GM12872 (cell line): ENCODE data around the gene FLCN.

Source experiments
- CTCF ChIP-seq: IDR thresholded peaks from 3 replicates; pipeline ENCODE4 v1.5.1; 2011; ENCODE audit warnings: low read depth, mild to moderate bottlenecking, low read length, moderate library complexity; ENCODE audit not compliant: insufficient read depth

Gene FLCN

GRCh38 chr17:17167356-17167755, 69.6 kb downstream of the FLCN start:
- no peak for TF ChIP-seq CTCF

GRCh38 chr17:17166446-17166845, 70.5 kb downstream of the FLCN start:
- TF ChIP-seq CTCF, result no peak

GRCh38 chr17:17165666-17166308, 71.2 kb downstream of the FLCN start:
- TF ChIP-seq CTCF, result no peak

GRCh38 chr17:17164676-17165075, 72.3 kb downstream of the FLCN start:
- TF ChIP-seq CTCF, result no peak

- TF ChIP-seq CTCF, result no peak
Observed at GRCh38 chr17:17164156-17164555, 72.8 kb downstream of the FLCN start.
